Gastrocnemius medialis (tissue), 4 donors: ENCODE data around the gene ZNF586.

Experiments used
- POLR2A ChIP-seq, 2 donors: fragments of 450-650 bp; IDR thresholded peaks; one replicate each; pipeline ENCODE4 v1.6.1; 2017; ENCODE audit warnings: antibody characterized with exemption in 2 of 2, mild to moderate bottlenecking in 2 of 2, moderate library complexity in 2 of 2
- TF ChIP-seq, protein P1 (sequence below), 5 experiments: fragments of 450-650 bp in 3 of 5; fragments of 200-600 bp in 2 of 5; sonication (generic) in 2 of 5; IDR thresholded peaks in 4 of 5; conservative IDR thresholded peaks in 1 of 5; 1 replicate in 4 of 5; 2 replicates in 1 of 5; pipeline ENCODE4 v1.5.1; 2016 to 2019; ENCODE audit warnings: antibody characterized with exemption in 5 of 5, mild to moderate bottlenecking in 3 of 5, moderate library complexity in 3 of 5

DNA sequence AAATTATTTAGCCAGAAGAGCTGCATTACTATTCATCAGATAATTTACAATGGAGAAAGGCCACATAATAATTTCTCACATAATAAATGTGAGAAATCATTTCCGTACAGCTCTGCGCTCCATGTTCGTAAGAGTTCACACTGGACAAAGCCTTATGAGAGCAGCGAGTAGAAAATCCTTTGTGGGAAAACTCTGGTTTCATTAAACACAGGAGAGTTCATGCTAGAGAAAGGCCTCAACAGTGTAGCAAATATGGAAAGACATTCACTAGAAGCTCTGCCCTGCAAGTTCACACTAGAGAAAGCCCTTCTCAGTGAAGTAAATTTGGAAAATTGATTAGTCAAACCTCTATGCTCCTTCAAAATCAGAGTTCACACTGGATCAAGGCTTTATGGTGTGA is 14.4 kb upstream of the ZNF586 start:
- TF ChIP-seq, protein P1, sequence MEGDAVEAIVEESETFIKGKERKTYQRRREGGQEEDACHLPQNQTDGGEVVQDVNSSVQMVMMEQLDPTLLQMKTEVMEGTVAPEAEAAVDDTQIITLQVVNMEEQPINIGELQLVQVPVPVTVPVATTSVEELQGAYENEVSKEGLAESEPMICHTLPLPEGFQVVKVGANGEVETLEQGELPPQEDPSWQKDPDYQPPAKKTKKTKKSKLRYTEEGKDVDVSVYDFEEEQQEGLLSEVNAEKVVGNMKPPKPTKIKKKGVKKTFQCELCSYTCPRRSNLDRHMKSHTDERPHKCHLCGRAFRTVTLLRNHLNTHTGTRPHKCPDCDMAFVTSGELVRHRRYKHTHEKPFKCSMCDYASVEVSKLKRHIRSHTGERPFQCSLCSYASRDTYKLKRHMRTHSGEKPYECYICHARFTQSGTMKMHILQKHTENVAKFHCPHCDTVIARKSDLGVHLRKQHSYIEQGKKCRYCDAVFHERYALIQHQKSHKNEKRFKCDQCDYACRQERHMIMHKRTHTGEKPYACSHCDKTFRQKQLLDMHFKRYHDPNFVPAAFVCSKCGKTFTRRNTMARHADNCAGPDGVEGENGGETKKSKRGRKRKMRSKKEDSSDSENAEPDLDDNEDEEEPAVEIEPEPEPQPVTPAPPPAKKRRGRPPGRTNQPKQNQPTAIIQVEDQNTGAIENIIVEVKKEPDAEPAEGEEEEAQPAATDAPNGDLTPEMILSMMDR (IDR thresholded peaks at IDR 0.05 in 4 of 5, conservative IDR thresholded peaks at IDR 0.05 in 1 of 5), result no peak
- no peak for TF ChIP-seq POLR2A (IDR thresholded peaks at IDR 0.05)
